ENCODE measurements around the gene IKZF1. TPM values are rescaled to one million over a fixed set of nuclear protein-coding genes. Genes with fewer than 3 reads are reported as not detected.

IKZF1 gene
- total RNA-seq, 3 donors from 2014 or later = 14.2 to 21.4 (median 21.3) TPM

DNA sequence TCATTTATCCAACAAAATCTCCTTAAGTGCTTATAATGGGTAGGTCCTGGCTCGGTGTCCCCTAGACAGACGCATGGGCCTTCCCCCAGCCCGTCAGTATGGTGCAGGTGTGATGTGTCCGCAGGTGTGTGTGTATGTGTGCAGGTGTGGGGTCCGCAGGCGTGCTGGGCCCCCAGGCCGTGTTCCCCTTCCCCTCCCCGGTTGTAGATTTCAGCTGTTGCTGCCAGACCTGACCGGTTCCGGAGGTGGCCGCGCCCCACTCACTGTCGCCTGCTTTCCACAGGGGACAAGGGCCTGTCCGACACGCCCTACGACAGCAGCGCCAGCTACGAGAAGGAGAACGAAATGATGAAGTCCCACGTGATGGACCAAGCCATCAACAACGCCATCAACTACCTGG is 95.1 kb downstream of the IKZF1 start:
- TF ChIP-seq POLR2A (IDR thresholded peaks at IDR 0.05) (no peak), POLR2AphosphoS5 (IDR thresholded peaks at IDR 0.05) (no peak), CTCF (IDR thresholded peaks at IDR 0.05) (no peak)
- no peaks in the 10 kb centered on the region for H3K4me1 ChIP-seq
- no peaks in the 10 kb centered on the region for H3K36me3 ChIP-seq
- H3K9me3 ChIP-seq = no peaks in the 10 kb centered on the region
- no peak overlapping the region for H3K4me3 ChIP-seq
- peaks cover 0 to 35% of the 10 kb centered on the region in 2 donors for H3K27me3 ChIP-seq
- no peak overlapping the region for H3K27ac ChIP-seq
- intact Hi-C loops (cut with DNase I; ENCODE audit: low total_unique reads) = no loop called here
- no peak for DNase-seq (ENCODE audit: low spot score in 2 of 2)

DNA sequence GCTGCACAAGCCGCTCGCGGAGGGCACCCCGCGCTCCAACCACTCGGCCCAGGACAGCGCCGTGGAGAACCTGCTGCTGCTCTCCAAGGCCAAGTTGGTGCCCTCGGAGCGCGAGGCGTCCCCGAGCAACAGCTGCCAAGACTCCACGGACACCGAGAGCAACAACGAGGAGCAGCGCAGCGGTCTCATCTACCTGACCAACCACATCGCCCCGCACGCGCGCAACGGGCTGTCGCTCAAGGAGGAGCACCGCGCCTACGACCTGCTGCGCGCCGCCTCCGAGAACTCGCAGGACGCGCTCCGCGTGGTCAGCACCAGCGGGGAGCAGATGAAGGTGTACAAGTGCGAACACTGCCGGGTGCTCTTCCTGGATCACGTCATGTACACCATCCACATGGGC is 95.6 kb downstream of the IKZF1 start:
- Histone ChIP-seq H3K4me1 (no peaks in the 10 kb centered on the region), H3K9me3 (no peaks in the 10 kb centered on the region), H3K27me3 (peaks cover 0 to 35% of the 10 kb centered on the region in 2 donors), H3K4me3 (no peak overlapping the region), H3K27ac (no peak overlapping the region), H3K36me3 (no peaks in the 10 kb centered on the region)
- TF ChIP-seq CTCF (IDR thresholded peaks at IDR 0.05) = no peak
- TF ChIP-seq POLR2AphosphoS5 (IDR thresholded peaks at IDR 0.05) = no peak
- no peak for TF ChIP-seq POLR2A (IDR thresholded peaks at IDR 0.05)
- DNase-seq (ENCODE audit: low spot score in 2 of 2) = no peak
- intact Hi-C loops (cut with DNase I; ENCODE audit: low total_unique reads) = no loop called here

DNA sequence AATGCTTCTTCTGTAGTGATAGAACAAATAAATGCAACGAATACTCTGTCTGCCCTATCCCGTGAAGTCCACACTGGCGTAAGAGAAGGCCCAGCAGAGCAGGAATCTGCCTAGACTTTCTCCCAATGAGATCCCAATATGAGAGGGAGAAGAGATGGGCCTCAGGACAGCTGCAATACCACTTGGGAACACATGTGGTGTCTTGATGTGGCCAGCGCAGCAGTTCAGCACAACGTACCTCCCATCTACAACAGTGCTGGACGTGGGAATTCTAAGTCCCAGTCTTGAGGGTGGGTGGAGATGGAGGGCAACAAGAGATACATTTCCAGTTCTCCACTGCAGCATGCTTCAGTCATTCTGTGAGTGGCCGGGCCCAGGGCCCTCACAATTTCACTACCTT is 99.9 kb downstream of the IKZF1 start:
- intact Hi-C loops (cut with DNase I; ENCODE audit: low total_unique reads) = no loop called here
- peaks cover 0 to 36% of the 10 kb centered on the region in 2 donors for H3K27me3 ChIP-seq

DNA sequence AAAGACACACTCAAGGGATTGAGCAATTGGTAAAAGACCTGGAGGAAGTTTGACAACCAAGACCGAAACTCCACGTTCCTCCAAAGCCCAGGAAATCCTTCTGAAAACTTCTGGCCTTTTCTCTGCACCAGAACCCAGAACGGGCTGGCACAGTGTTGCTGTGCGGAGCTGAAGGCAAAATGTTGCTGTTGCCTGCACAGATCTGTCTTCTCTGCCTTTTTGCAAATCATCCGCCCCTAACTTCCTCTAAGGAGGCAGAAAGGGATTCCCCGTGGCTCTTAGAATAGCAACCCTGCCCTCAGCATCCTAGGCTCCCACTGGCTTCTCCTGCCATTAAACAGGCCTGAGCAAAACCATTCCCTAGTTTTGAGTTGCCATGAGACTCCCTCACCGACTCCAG is 100.7 kb downstream of the IKZF1 start:
- Histone ChIP-seq H3K4me3 (no peak overlapping the region), H3K4me1 (no peaks in the 10 kb centered on the region), H3K36me3 (no peaks in the 10 kb centered on the region), H3K27ac (no peak overlapping the region), H3K27me3 (peaks cover 0 to 28% of the 10 kb centered on the region in 2 donors), H3K9me3 (no peaks in the 10 kb centered on the region)
- no peak for DNase-seq (ENCODE audit: low spot score in 2 of 2)
- intact Hi-C loops (cut with DNase I; ENCODE audit: low total_unique reads) = no loop called here
- TF ChIP-seq POLR2AphosphoS5 (IDR thresholded peaks at IDR 0.05) (no peak), POLR2A (IDR thresholded peaks at IDR 0.05) (no peak), CTCF (IDR thresholded peaks at IDR 0.05) (no peak)

More for the DNA sequence above, 99.9 kb downstream of the IKZF1 start:
- no peaks in the 10 kb centered on the region for H3K36me3 ChIP-seq
- no peak for TF ChIP-seq POLR2AphosphoS5 (IDR thresholded peaks at IDR 0.05)
- no peak for TF ChIP-seq CTCF (IDR thresholded peaks at IDR 0.05)
- no peak overlapping the region for H3K27ac ChIP-seq
- no peak overlapping the region for H3K4me3 ChIP-seq
- no peaks in the 10 kb centered on the region for H3K4me1 ChIP-seq
- no peak for DNase-seq (ENCODE audit: low spot score in 2 of 2)
- no peaks in the 10 kb centered on the region for H3K9me3 ChIP-seq

GRCh38 chr7:50406935-50407334 is 102.4 kb downstream of the IKZF1 start:
- no peaks in the 10 kb centered on the region for H3K9me3 ChIP-seq
- no peak overlapping the region for H3K4me3 ChIP-seq
- no peaks in the 10 kb centered on the region for H3K4me1 ChIP-seq
- no peaks in the 10 kb centered on the region for H3K36me3 ChIP-seq
- intact Hi-C loops (cut with DNase I; ENCODE audit: low total_unique reads) = no loop called here
- TF ChIP-seq POLR2AphosphoS5 (IDR thresholded peaks at IDR 0.05) (no peak), POLR2A (IDR thresholded peaks at IDR 0.05) (no peak), CTCF (IDR thresholded peaks at IDR 0.05) (no peak)
- no peak for DNase-seq (ENCODE audit: low spot score in 2 of 2)
- H3K27ac ChIP-seq = no peak overlapping the region
- peaks cover 0 to 12% of the 10 kb centered on the region in 2 donors for H3K27me3 ChIP-seq
